WERI-Rb-1 (cell line): ENCODE data around the gene ATXN7.

Experiments used
- DNase-seq: peaks from one replicate; pipeline ENCODE4 v3.0.0-alpha.2; 2020
- H3K27ac ChIP-seq: fragments of 250-450 bp; sonication (Bioruptor Pico); 2 replicates; pipeline ENCODE4 v1.5.1; 2020; ENCODE audit warnings: mild to moderate bottlenecking, moderate library complexity
- H3K27me3 ChIP-seq: fragments of 250-450 bp; sonication (Bioruptor Pico); 2 replicates; pipeline ENCODE4 v1.5.1; 2021; ENCODE audit warnings: mild to moderate bottlenecking, low read depth, moderate library complexity; ENCODE audit not compliant: insufficient read depth, severe bottlenecking
- H3K36me3 ChIP-seq: fragments of 250-450 bp; sonication (Bioruptor Pico); 2 replicates; pipeline ENCODE4 v1.5.1; 2020; ENCODE audit warnings: mild to moderate bottlenecking, moderate library complexity
- H3K4me3 ChIP-seq: 2 replicates; pipeline ENCODE4 v1.5.1; 2011; ENCODE audit warnings: low read depth, mild to moderate bottlenecking, control low read depth, low read length
- H3K9me3 ChIP-seq: fragments of 250-450 bp; sonication (Bioruptor Pico); 2 replicates; pipeline ENCODE4 v1.5.1; 2021; ENCODE audit warnings: mild to moderate bottlenecking, moderate library complexity; ENCODE audit not compliant: severe bottlenecking
- CTCF ChIP-seq: IDR thresholded peaks from 2 replicates; pipeline ENCODE4 v1.5.1; 2011; ENCODE audit warnings: low read depth, mild to moderate bottlenecking, control low read depth, inconsistent platforms, low read length

Gene ATXN7

GRCh38 chr3:63933459-63933858 is 69.8 kb downstream of the ATXN7 start:
- no peaks in the 10 kb centered on the region for H3K9me3 ChIP-seq
- DNase-seq = no peak
- no peak overlapping the region for H3K27ac ChIP-seq
- TF ChIP-seq CTCF = no peak
- H3K36me3 ChIP-seq = no peaks in the 10 kb centered on the region; the same call in 1 of the 2 replicates
- no peaks in the 10 kb centered on the region for H3K27me3 ChIP-seq
- no peak overlapping the region for H3K4me3 ChIP-seq

GRCh38 chr3:63934041-63934866 is 70.6 kb downstream of the ATXN7 start:
- no peaks in the 10 kb centered on the region for H3K9me3 ChIP-seq
- H3K27me3 ChIP-seq = no peaks in the 10 kb centered on the region
- no peak for TF ChIP-seq CTCF
- H3K4me3 ChIP-seq = no peak overlapping the region
- DNase-seq = no peak
- no peaks in the 10 kb centered on the region; the same call in 1 of the 2 replicates for H3K36me3 ChIP-seq
- H3K27ac ChIP-seq = no peak overlapping the region

- no peaks in the 10 kb centered on the region for H3K9me3 ChIP-seq
- no peak overlapping the region for H3K4me3 ChIP-seq
- DNase-seq = no peak
- no peak for TF ChIP-seq CTCF
- H3K27ac ChIP-seq = no peak overlapping the region
- H3K27me3 ChIP-seq = no peaks in the 10 kb centered on the region
- no peaks in the 10 kb centered on the region for H3K36me3 ChIP-seq
Observed at GRCh38 chr3:63936925-63937324, 73.3 kb downstream of the ATXN7 start.

- H3K27me3 ChIP-seq = no peaks in the 10 kb centered on the region
- no peak for TF ChIP-seq CTCF
- H3K4me3 ChIP-seq = no peak overlapping the region
- no peak for DNase-seq
- H3K36me3 ChIP-seq = no peaks in the 10 kb centered on the region
- H3K27ac ChIP-seq = no peak overlapping the region
- H3K9me3 ChIP-seq = no peaks in the 10 kb centered on the region
Observed at GRCh38 chr3:63937661-63938651, 74.3 kb downstream of the ATXN7 start.

GRCh38 chr3:63940389-63940757 is 76.7 kb downstream of the ATXN7 start:
- Histone ChIP-seq H3K27me3 (no peaks in the 10 kb centered on the region), H3K36me3 (no peaks in the 10 kb centered on the region; the same call in 1 of the 2 replicates), H3K4me3 (no peak overlapping the region), H3K27ac (no peak overlapping the region), H3K9me3 (no peaks in the 10 kb centered on the region)
- no peak for DNase-seq
- no peak for TF ChIP-seq CTCF
